Esophagus squamous epithelium (tissue), 5 donors: ENCODE data around the gene MYPN. TPM values are rescaled to one million over a fixed set of nuclear protein-coding genes. Genes with fewer than 3 reads are reported as not detected.
"Not testable (repeated sequence)": the region's sequence is repeated elsewhere in the genome, so short reads cannot be mapped to it uniquely, and the experiment has no call there.

ENCODE experiments used
- DNase-seq: peaks from one replicate; lab custom pipeline; 2025; lab: John Stamatoyannopoulos, UW
- H3K27ac ChIP-seq, 4 donors: fragments of 200-600 bp; sonication (generic); one replicate each; pipeline ENCODE4 v1.5.1; 2016 to 2019; ENCODE audit warnings: mild to moderate bottlenecking in 1 of 4
- H3K27me3 ChIP-seq, 4 donors: fragments of 200-600 bp; sonication (generic); 1 replicate in 3 of 4; 2 replicates in 1 of 4; pipeline versions ENCODE4 v1.5.1 to v1.6.0; 2017 to 2021; ENCODE audit warnings: antibody characterized with exemption in 1 of 4
- H3K36me3 ChIP-seq, 3 donors: fragments of 200-600 bp; sonication (generic); one replicate each; pipeline ENCODE4 v1.5.1; 2016 to 2019
- H3K4me1 ChIP-seq, 3 donors: fragments of 200-600 bp; sonication (generic); one replicate each; pipeline ENCODE4 v1.5.1; 2017 to 2019
- H3K4me3 ChIP-seq, 4 donors: fragments of 200-600 bp; sonication (generic); 1 replicate in 3 of 4; 2 replicates in 1 of 4; pipeline ENCODE4 v1.5.1; 2016 to 2019; ENCODE audit warnings: mild to moderate bottlenecking in 2 of 4, moderate library complexity in 1 of 4
- H3K9me3 ChIP-seq, 3 donors: fragments of 200-600 bp; sonication (generic); one replicate each; pipeline ENCODE4 v1.5.1; 2016 to 2019
- CTCF ChIP-seq, 6 experiments: fragments of 450-650 bp in 4 of 6; fragments of 200-600 bp in 2 of 6; sonication (generic) in 2 of 6; IDR thresholded peaks; one replicate each; pipeline ENCODE4 v1.5.1; 2016 to 2019; ENCODE audit warnings: antibody characterized with exemption in 6 of 6, mild to moderate bottlenecking in 4 of 6, moderate library complexity in 4 of 6
- POLR2A ChIP-seq, 4 donors: fragments of 450-650 bp; IDR thresholded peaks; one replicate each; pipeline ENCODE4 v1.6.1; 2017; ENCODE audit warnings: antibody characterized with exemption in 4 of 4, mild to moderate bottlenecking in 4 of 4, moderate library complexity in 3 of 4
- WGBS, 2 donors: methylation state at CpG; one replicate each; pipeline ENCODE4 v1.1.5; 2018; 5-methylcytosine and 5-hydroxymethylcytosine counted together
- intact Hi-C: fragments of 100-400 bp; cut with DNase I; formaldehyde crosslinking; loops from one replicate; pipeline ENCODE4 v1.15.0; 2022
- total RNA-seq, 4 donors: library from RNA; depleted of rRNA; stranded (reverse); fragments of >200 nt; gene quantifications; one replicate each; pipeline ENCODE4 v1.1.0, GENCODE V29; 2016
- donor health status: DM: yes; HTN: yes; CAD: no.

MYPN gene
- total RNA-seq, 4 donors from 2014 or later, result not detected

DNA sequence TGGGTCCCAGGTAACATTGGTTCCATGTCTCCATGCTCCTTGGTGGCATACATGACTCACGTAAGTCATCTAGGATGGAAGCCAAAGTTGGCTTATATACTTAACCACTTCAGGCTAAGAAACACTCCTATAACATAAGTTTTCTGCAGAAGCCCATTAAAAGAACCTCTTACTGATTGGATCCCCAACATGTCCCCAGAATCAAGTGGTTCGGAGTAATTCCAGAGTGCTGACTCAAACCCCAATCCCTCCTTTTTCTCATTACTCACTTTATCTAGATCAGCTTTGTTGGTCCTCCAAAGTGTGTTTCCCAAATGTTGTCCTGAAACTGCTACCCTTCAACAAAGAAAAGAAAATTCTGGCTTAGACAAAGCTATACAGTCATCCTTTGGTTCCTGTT lies 132.8 kb downstream of the MYPN start:
- TF ChIP-seq POLR2A (IDR thresholded peaks at IDR 0.05), result no peak
- no peak for DNase-seq
- H3K4me3 ChIP-seq, result no peak overlapping the region
- no peaks in the 10 kb centered on the region for H3K9me3 ChIP-seq
- 45 to 78% methylated on average over 2 of the region's 2 CpGs for WGBS, 2 donors
- H3K27me3 ChIP-seq, result no peaks in the 10 kb centered on the region
- intact Hi-C loops, result no loop called here
- H3K27ac ChIP-seq, result no peak overlapping the region
- no peaks in the 10 kb centered on the region for H3K4me1 ChIP-seq
- no peaks in the 10 kb centered on the region for H3K36me3 ChIP-seq

DNA sequence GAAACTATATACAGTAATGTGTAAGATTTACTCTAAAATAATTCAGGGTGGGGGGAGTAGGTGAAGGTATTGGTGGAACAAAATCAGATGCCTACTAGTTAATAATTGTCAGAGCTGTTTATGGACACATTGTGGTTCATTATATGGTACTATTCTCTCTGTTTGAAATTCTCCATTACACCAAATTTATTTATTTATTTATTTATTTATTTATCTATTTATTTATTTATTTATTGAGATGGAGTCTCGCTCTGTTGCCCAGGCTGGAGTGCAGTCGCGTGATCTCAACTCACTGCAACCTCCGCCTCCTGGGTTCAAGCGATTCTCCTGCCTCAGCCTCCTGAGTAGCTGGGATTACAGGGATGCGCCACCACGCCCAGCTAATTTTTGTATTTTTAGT lies 137.1 kb downstream of the MYPN start:
- DNase-seq, H3K4me1 ChIP-seq, intact Hi-C loops, H3K9me3 ChIP-seq, H3K27ac ChIP-seq, H3K4me3 ChIP-seq, H3K36me3 ChIP-seq, H3K27me3 ChIP-seq: not testable (repeated sequence)
- 94 to 96% methylated on average over 7 of the region's 7 CpGs for WGBS, 2 donors

DNA sequence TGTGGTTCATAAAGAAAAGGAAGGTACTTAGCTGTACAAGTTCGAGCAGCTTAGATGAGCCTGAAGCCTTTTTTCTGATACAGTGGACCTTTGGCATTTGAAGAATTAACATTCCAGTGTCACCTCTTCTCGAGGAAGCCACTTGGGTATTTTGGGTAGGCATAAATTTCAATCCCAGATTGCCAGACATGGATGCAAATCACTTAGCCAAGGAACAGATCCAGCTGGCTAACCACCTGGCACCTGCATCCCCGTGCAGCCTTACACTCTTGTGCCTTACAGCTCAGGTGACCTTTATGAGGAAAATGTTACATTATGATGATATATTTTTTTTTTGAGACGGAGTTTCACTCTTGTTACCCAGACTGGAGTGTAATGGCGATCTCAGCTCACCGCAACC lies 138.6 kb downstream of the MYPN start:
- 53 to 58% methylated on average over 3 to 6 of the region's 6 CpGs for WGBS, 2 donors
- Histone ChIP-seq H3K36me3 (no peaks in the 10 kb centered on the region), H3K4me3 (no peak overlapping the region), H3K4me1 (no peaks in the 10 kb centered on the region), H3K9me3 (no peaks in the 10 kb centered on the region), H3K27me3 (no peaks in the 10 kb centered on the region), H3K27ac (no peak overlapping the region)
- TF ChIP-seq CTCF (IDR thresholded peaks at IDR 0.05), result no peak
- no peak for TF ChIP-seq POLR2A (IDR thresholded peaks at IDR 0.05)
- intact Hi-C loops, result no loop called here
- no peak for DNase-seq

- no peaks in the 10 kb centered on the region for H3K27me3 ChIP-seq
- no peak for DNase-seq
- no peak overlapping the region for H3K27ac ChIP-seq
- no peak for TF ChIP-seq CTCF (IDR thresholded peaks at IDR 0.05)
- no peak for TF ChIP-seq POLR2A (IDR thresholded peaks at IDR 0.05)
- no peaks in the 10 kb centered on the region for H3K36me3 ChIP-seq
- H3K4me3 ChIP-seq, result no peak overlapping the region
- WGBS, 2 donors, result 80 to 90% methylated on average over 2 to 3 of the region's 4 CpGs
- no peaks in the 10 kb centered on the region for H3K9me3 ChIP-seq
- H3K4me1 ChIP-seq, result no peaks in the 10 kb centered on the region
- intact Hi-C loops, result no loop called here
Measured at GRCh38 chr10:68249297-68249696, 140.0 kb downstream of the MYPN start.

DNA sequence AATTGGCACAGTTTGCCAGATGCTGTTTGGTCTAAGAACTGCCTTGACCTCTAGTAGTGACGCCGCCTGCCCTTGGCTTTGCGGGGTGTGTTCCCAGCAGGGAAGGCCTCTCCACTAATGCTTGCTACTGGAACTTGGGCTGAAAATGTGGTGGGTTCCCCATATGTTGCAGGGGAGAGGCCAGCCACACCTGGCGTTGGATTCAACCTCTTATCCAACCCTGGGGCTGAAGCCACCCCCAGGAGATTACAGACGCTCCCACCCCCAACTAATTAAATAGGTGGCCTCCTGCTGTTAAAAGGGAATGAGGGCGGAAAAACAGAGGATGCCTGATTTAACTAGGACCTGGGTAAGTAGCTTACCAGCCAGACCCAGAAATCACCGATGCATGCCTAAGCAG lies 141.9 kb downstream of the MYPN start:
- no peaks in the 10 kb centered on the region for H3K27me3 ChIP-seq
- no peak overlapping the region for H3K4me3 ChIP-seq
- TF ChIP-seq POLR2A (IDR thresholded peaks at IDR 0.05) (no peak), CTCF (IDR thresholded peaks at IDR 0.05) (no peak)
- WGBS, 2 donors, result 82 to 89% methylated on average over 2 to 6 of the region's 7 CpGs
- H3K9me3 ChIP-seq, result no peaks in the 10 kb centered on the region
- H3K27ac ChIP-seq, result no peak overlapping the region
- intact Hi-C loops, result no loop called here
- no peaks in the 10 kb centered on the region for H3K36me3 ChIP-seq
- H3K4me1 ChIP-seq, result no peaks in the 10 kb centered on the region
- DNase-seq, result no peak

DNA sequence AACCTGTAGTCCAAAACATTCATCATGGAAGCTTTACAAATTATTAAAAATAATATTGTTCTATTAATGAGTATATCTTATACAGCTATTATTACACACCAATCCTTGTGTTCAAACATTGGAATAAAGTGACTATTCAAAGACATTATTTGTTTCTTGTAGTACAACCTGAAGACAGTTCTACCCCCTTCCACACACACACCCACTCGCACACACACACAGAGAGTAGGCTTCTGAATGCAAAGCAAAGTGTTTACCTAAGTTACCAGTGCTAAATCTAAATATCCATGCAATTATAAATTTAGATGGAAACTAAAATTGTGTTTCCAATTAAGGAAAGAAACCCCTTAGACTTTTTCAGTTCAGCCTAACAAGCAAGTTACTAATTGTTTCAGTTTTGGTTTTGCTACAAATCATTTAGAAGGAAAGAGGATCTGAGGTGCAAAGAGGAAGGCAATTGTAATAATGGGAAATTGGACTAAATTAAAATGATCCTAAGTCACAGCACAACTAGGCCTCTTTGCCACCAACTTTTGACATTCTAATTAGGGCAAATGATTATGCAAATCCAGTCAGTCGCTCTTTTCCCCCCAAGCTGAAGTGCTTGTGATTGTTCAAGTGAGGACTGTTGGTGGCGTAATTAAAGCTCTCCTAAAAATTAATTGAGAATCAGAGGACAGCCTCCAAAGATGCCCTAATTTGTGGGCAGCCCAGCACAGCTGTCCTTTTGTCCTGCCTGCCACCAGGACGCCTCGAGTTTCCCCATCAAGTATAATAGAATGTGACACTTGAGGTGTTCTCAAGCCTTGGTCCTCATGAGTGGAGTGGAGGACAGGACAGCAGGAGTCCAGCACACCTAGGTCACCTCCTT lies 142.6 kb downstream of the MYPN start:
- 87 to 89% methylated on average over 5 of the region's 5 CpGs for WGBS, 2 donors
- DNase-seq, result no peak
- Histone ChIP-seq H3K27me3 (no peaks in the 10 kb centered on the region), H3K9me3 (no peaks in the 10 kb centered on the region), H3K36me3 (no peaks in the 10 kb centered on the region), H3K4me3 (no peak overlapping the region), H3K4me1 (no peaks in the 10 kb centered on the region), H3K27ac (no peak overlapping the region)
- intact Hi-C loops, result no loop called here
- no peak for TF ChIP-seq CTCF (IDR thresholded peaks at IDR 0.05)
- no peak for TF ChIP-seq POLR2A (IDR thresholded peaks at IDR 0.05)
